Measurements from ENCODE around the gene TBX18. TPM values are rescaled to one million over a fixed set of nuclear protein-coding genes. Genes with fewer than 3 reads are reported as not detected.

The TBX18 gene
- total RNA-seq, 1 donor, result 64.1 TPM

DNA sequence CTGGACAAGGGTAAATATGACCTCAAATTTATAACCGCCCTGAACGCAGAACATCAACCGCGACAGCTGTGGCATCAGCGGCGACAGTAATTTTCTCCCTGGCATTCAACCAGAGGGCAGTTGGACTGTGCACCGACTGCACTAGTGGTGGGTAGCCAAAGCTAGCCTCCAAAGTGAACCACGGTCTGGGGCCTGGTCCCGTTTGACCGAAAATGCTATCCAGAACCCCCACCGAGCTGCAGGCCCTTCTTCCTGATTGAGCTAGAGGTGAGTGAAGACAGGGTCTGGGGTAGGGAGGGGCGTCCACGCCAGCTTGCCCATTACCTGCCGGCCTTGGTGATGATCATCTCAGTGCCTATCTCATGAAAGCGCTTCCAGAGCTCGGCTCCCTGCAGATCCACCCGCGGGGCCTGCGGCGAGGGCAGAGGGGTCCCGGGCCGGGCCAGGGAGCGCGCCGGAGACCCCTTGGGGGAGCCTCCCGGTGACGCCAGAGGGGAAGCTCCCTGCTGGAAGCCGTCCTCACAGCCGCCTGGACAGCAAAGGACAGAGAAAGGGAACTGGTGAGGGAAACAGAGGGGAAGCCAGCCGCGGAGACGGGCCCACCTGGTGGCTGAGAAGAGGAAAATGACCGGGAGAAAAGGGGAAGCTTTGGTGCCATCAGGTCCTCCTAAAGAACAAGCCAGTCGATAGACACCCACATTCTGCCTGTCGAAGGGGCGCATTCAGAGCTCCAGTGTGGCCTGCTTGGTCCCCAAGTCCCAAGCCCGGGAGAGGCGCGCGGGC, 2.0 kb downstream of the TBX18 start:
- H4K20me1 ChIP-seq (ENCODE audit: insufficient read depth, low read length), result peaks cover 3% of the 10 kb centered on the region
- H3K79me2 ChIP-seq (ENCODE audit: insufficient read depth, low read length), result peaks cover 54% of the 10 kb centered on the region
- H2AFZ ChIP-seq (ENCODE audit: low read length), result peak overlapping the region; percentile 89
- no peaks in the 10 kb centered on the region for H3K27me3 ChIP-seq (ENCODE audit: insufficient read depth, low read length)
- peak; percentile 68 for DNase-seq (ENCODE audit: insufficient read length, low spot score, missing footprints)
- H3K9me3 ChIP-seq (ENCODE audit: low read depth, low read length), result no peaks in the 10 kb centered on the region
- peaks cover 11% of the 10 kb centered on the region for H3K36me3 ChIP-seq (ENCODE audit: insufficient read depth, low read length)
- TF ChIP-seq, protein P1, sequence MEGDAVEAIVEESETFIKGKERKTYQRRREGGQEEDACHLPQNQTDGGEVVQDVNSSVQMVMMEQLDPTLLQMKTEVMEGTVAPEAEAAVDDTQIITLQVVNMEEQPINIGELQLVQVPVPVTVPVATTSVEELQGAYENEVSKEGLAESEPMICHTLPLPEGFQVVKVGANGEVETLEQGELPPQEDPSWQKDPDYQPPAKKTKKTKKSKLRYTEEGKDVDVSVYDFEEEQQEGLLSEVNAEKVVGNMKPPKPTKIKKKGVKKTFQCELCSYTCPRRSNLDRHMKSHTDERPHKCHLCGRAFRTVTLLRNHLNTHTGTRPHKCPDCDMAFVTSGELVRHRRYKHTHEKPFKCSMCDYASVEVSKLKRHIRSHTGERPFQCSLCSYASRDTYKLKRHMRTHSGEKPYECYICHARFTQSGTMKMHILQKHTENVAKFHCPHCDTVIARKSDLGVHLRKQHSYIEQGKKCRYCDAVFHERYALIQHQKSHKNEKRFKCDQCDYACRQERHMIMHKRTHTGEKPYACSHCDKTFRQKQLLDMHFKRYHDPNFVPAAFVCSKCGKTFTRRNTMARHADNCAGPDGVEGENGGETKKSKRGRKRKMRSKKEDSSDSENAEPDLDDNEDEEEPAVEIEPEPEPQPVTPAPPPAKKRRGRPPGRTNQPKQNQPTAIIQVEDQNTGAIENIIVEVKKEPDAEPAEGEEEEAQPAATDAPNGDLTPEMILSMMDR (IDR thresholded peaks at IDR 0.05; ENCODE audit: extremely low read depth, low read depth, low read length), result peak; percentile 39
- peak overlapping the region; percentile 84 for H3K4me3 ChIP-seq (ENCODE audit: insufficient read depth, low read length)
- peaks cover 22% of the 10 kb centered on the region for H3K4me1 ChIP-seq (ENCODE audit: insufficient read depth, low read length)
- H3K4me2 ChIP-seq (ENCODE audit: insufficient read depth, low read length), result peak overlapping the region; percentile 89
- peak overlapping the region; percentile 83 for H3K27ac ChIP-seq (ENCODE audit: low read depth, low read length)

DNA sequence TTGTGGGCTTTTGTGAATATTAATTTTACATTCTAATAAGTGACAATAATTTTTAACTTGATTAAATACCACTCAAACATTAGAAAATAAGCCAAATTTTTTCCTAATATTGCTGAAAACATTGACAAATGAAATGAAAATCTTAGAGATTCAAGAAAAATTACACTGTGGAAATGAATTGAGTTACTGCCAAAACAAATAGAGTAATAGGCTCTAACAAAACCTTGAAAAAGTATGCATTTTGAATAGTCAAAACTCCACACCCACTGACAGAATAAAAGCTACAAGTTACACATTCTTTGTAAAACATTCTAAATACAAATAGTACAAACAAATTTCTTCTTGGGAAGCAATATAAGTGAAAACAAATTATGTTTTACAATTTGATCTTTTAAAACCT, 5.9 kb downstream of the TBX18 start:
- Histone ChIP-seq H3K4me3 (ENCODE audit: insufficient read depth, low read length) (no peak overlapping the region), H3K36me3 (ENCODE audit: insufficient read depth, low read length) (peaks cover 43% of the 10 kb centered on the region), H3K9me3 (ENCODE audit: low read depth, low read length) (no peaks in the 10 kb centered on the region), H3K79me2 (ENCODE audit: insufficient read depth, low read length) (peaks cover 69% of the 10 kb centered on the region), H4K20me1 (ENCODE audit: insufficient read depth, low read length) (peaks cover 3% of the 10 kb centered on the region), H3K27ac (ENCODE audit: low read depth, low read length) (no peak overlapping the region), H3K4me1 (ENCODE audit: insufficient read depth, low read length) (peaks cover 25% of the 10 kb centered on the region), H3K4me2 (ENCODE audit: insufficient read depth, low read length) (peak overlapping the region; percentile 15), H3K27me3 (ENCODE audit: insufficient read depth, low read length) (no peaks in the 10 kb centered on the region), H2AFZ (ENCODE audit: low read length) (no peak overlapping the region)
- DNase-seq (ENCODE audit: insufficient read length, low spot score, missing footprints), result no peak
- TF ChIP-seq, protein P1 (IDR thresholded peaks at IDR 0.05; ENCODE audit: extremely low read depth, low read depth, low read length), result no peak

DNA sequence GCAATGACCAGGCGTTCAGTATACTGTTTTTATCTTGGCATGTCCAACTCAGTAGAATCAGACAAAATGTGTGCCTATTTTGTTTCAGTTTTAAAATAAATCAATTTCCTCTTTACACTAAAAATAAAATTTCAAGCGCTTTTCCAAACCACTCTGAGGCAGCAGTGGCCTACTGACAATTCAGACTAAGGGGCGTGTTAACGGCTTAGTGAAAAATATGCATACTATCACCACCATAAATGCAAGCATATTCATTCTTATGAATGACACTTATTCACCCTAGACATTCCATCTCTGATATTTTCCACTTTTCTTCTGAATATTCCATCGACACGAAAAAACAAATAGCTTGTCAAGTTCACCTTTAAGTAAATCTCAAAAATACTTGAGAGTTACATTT, 7.5 kb downstream of the TBX18 start:
- peaks cover 34% of the 10 kb centered on the region for H3K4me1 ChIP-seq (ENCODE audit: insufficient read depth, low read length)
- H3K27ac ChIP-seq (ENCODE audit: low read depth, low read length), result peak overlapping the region; percentile 3
- H4K20me1 ChIP-seq (ENCODE audit: insufficient read depth, low read length), result peaks cover 3% of the 10 kb centered on the region
- TF ChIP-seq, protein P1 (IDR thresholded peaks at IDR 0.05; ENCODE audit: extremely low read depth, low read depth, low read length), result no peak
- no peak overlapping the region for H3K4me2 ChIP-seq (ENCODE audit: insufficient read depth, low read length)
- DNase-seq (ENCODE audit: insufficient read length, low spot score, missing footprints), result no peak
- H3K9me3 ChIP-seq (ENCODE audit: low read depth, low read length), result no peaks in the 10 kb centered on the region
- H2AFZ ChIP-seq (ENCODE audit: low read length), result no peak overlapping the region
- no peak overlapping the region for H3K4me3 ChIP-seq (ENCODE audit: insufficient read depth, low read length)
- H3K27me3 ChIP-seq (ENCODE audit: insufficient read depth, low read length), result no peaks in the 10 kb centered on the region
- peaks cover 53% of the 10 kb centered on the region for H3K36me3 ChIP-seq (ENCODE audit: insufficient read depth, low read length)
- peaks cover 71% of the 10 kb centered on the region for H3K79me2 ChIP-seq (ENCODE audit: insufficient read depth, low read length)

DNA sequence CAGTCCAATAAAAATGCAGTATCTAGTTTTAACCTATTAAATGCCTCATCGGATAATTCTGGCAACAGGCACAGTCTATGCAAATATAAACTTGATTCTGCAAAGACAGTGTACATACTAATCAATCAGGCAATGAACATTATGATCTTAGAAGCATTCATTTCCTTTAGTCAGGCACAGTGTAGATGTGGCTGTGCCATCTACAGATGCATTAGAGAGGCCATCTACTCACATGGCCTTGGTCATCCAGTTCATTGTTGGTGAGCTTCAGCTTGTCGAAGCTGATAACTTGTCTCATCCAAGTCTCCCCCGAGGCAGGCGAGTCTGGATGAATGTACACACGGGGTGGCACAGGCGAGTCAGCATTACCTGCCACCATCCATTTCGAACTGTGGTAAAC, 7.9 kb downstream of the TBX18 start:
- TF ChIP-seq, protein P1 (IDR thresholded peaks at IDR 0.05; ENCODE audit: extremely low read depth, low read depth, low read length), result no peak
- no peak overlapping the region for H2AFZ ChIP-seq (ENCODE audit: low read length)
- H3K27ac ChIP-seq (ENCODE audit: low read depth, low read length), result peak overlapping the region; percentile 3
- no peaks in the 10 kb centered on the region for H3K27me3 ChIP-seq (ENCODE audit: insufficient read depth, low read length)
- no peak overlapping the region for H3K4me3 ChIP-seq (ENCODE audit: insufficient read depth, low read length)
- no peak overlapping the region for H3K4me2 ChIP-seq (ENCODE audit: insufficient read depth, low read length)
- H3K79me2 ChIP-seq (ENCODE audit: insufficient read depth, low read length), result peaks cover 71% of the 10 kb centered on the region
- no peaks in the 10 kb centered on the region for H3K9me3 ChIP-seq (ENCODE audit: low read depth, low read length)
- peaks cover 32% of the 10 kb centered on the region for H3K4me1 ChIP-seq (ENCODE audit: insufficient read depth, low read length)
- peaks cover 56% of the 10 kb centered on the region for H3K36me3 ChIP-seq (ENCODE audit: insufficient read depth, low read length)
- H4K20me1 ChIP-seq (ENCODE audit: insufficient read depth, low read length), result peaks cover 3% of the 10 kb centered on the region
- DNase-seq (ENCODE audit: insufficient read length, low spot score, missing footprints), result no peak

All from osteoblast (primary cell).